HepG2 (cell line): ENCODE results near the gene RNH1. TPM values are rescaled to one million over a fixed set of nuclear protein-coding genes. Genes with fewer than 3 reads are reported as not detected.
A peak's percentile ranks its signal among the peaks of the same experiment; 100 is the strongest.

Experiments
- ARNT ChIP-seq: fragments of 450-650 bp; IDR thresholded peaks from 2 replicates; pipeline ENCODE4 v1.6.1; 2017
- ATF7-NPFF ChIP-seq: sonication (generic); formaldehyde crosslinking; IDR thresholded peaks from 2 replicates; pipeline ENCODE4 v1.8.1; 2023; ENCODE audit warnings: mild to moderate bottlenecking, low read depth, missing genetic modification reagents, moderate library complexity
- DZIP1 ChIP-seq: sonication (generic); formaldehyde crosslinking; IDR thresholded peaks from 2 replicates; pipeline ENCODE4 v1.5.0; 2020; ENCODE audit warnings: mild to moderate bottlenecking, missing genetic modification reagents
- E2F5 ChIP-seq: sonication (generic); formaldehyde crosslinking; conservative IDR thresholded peaks from 2 replicates; pipeline ENCODE4 v1.4.0; 2020; ENCODE audit warnings: missing genetic modification reagents
- GRHL1 ChIP-seq: sonication (generic); formaldehyde crosslinking; conservative IDR thresholded peaks from 2 replicates; pipeline ENCODE4 v1.8.0; 2022; ENCODE audit warnings: missing genetic modification reagents
- MEIS1 ChIP-seq: sonication (generic); formaldehyde crosslinking; IDR thresholded peaks from 2 replicates; pipeline ENCODE4 v1.9.0; 2021; ENCODE audit warnings: mild to moderate bottlenecking, missing genetic modification reagents, moderate library complexity, borderline replicate concordance
- RELA ChIP-seq: sonication (generic); formaldehyde crosslinking; IDR thresholded peaks from 2 replicates; pipeline ENCODE4 v1.4.0; 2020; ENCODE audit warnings: missing genetic modification reagents
- RFX3 ChIP-seq: IDR thresholded peaks from 2 replicates; pipeline ENCODE4 v1.6.1; 2016; ENCODE audit warnings: missing biosample characterization, missing genetic modification reagents
- SNAPC2 ChIP-seq: sonication (generic); formaldehyde crosslinking; IDR thresholded peaks from 2 replicates; pipeline ENCODE4 v1.8.1; 2022; ENCODE audit warnings: mild to moderate bottlenecking, missing genetic modification reagents
- TBX2 ChIP-seq: sonication (generic); formaldehyde crosslinking; IDR thresholded peaks from 2 replicates; pipeline ENCODE4 v1.5.0; 2020; ENCODE audit warnings: missing genetic modification reagents, mild to moderate bottlenecking, borderline replicate concordance
- TEAD3 ChIP-seq: optimal IDR thresholded peaks from 2 replicates; pipeline ENCODE3; 2016; ENCODE audit warnings: borderline replicate concordance
- THAP9 ChIP-seq: sonication (generic); formaldehyde crosslinking; IDR thresholded peaks from 2 replicates; pipeline ENCODE4; 2020; ENCODE audit warnings: missing genetic modification reagents, mild to moderate bottlenecking, borderline replicate concordance
- ZNF331 ChIP-seq: sonication (generic); formaldehyde crosslinking; IDR thresholded peaks from 2 replicates; pipeline ENCODE4 v1.4.0; 2020; ENCODE audit warnings: missing genetic modification reagents
- ZNF547 ChIP-seq: sonication (generic); formaldehyde crosslinking; IDR thresholded peaks from 2 replicates; pipeline ENCODE4 v1.5.1; 2020; ENCODE audit warnings: mild to moderate bottlenecking, missing genetic modification reagents
- ZNF609 ChIP-seq: sonication (generic); formaldehyde crosslinking; IDR thresholded peaks from 2 replicates; pipeline ENCODE4 v1.4.0; 2020; ENCODE audit warnings: mild to moderate bottlenecking, missing genetic modification reagents, borderline replicate concordance
- polyA plus RNA-seq, 8 experiments: library from polyadenylated mRNA; depleted of rRNA in 3 of 8; stranded (reverse) in 7 of 8; unstranded in 1 of 8; fragments of >200 nt; fragmentation: Illumina TruSeq in 4 of 8; extraction: Trizol in 4 of 8; gene quantifications; 2 replicates each; pipeline versions ENCODE4 v1.2.1 to v1.2.3, GENCODE V29; 2011 to 2016; ENCODE audit warnings: low read depth in 4 of 8, missing spikeins in 1 of 8, mixed read lengths in 1 of 8; ENCODE audit not compliant: insufficient read depth in 1 of 8
- total RNA-seq, 5 experiments: library from RNA; depleted of rRNA; stranded (reverse); fragments of >200 nt; fragmentation: Illumina TruSeq; extraction: Trizol; gene quantifications; 2 replicates each; pipeline ENCODE4 v1.2.3, GENCODE V29; 2016; ENCODE audit warnings: low read depth in 1 of 5

Gene RNH1
- total and polyA plus RNA-seq, 2 of the 13 experiments (the other 11 are each of a cell fraction or from before 2014, with no cell fraction given), result 36.0 to 74.1 TPM

- no peak for TF ChIP-seq GRHL1 (CRISPR knock-in tag)
- no peak for TF ChIP-seq RELA (CRISPR knock-in tag)
- no peak for TF ChIP-seq ZNF609 (CRISPR knock-in tag)
- no peak for TF ChIP-seq SNAPC2 (CRISPR knock-in tag)
- TF ChIP-seq THAP9, result no peak
- peak; percentile 98 for TF ChIP-seq RFX3
- no peak for TF ChIP-seq TEAD3 (CRISPR knock-in tag)
- TF ChIP-seq E2F5, result 0 out of 2 replicates have a peak, but pooled peaks have one; percentile 41
- no peak for TF ChIP-seq ARNT
- peak; percentile 50; the same call in 1 of the 2 replicates for TF ChIP-seq TBX2 (CRISPR knock-in tag)
- no peak for TF ChIP-seq MEIS1
- TF ChIP-seq ZNF331 (CRISPR knock-in tag), result no peak
- TF ChIP-seq ATF7-NPFF (CRISPR knock-in tag), result no peak
- TF ChIP-seq ZNF547 (CRISPR knock-in tag), result no peak
- no peak for TF ChIP-seq DZIP1 (CRISPR knock-in tag)
These were observed 30.0 kb upstream of the RNH1 start, which contains the start of gene LRRC56 (continued) for GRCh38 chr11:536841-537621.
